MG63 (cell line): ENCODE results near the gene HOXD11. TPM values are rescaled to one million over a fixed set of nuclear protein-coding genes. Genes with fewer than 3 reads are reported as not detected.

Experiments
- DNase-seq: peaks from one replicate; pipeline ENCODE4 v3.0.0-alpha.2; 2020
- H3K27me3 ChIP-seq: fragments of 250-450 bp; sonication (Bioruptor Pico); 2 replicates; pipeline ENCODE4 v1.5.1; 2020; ENCODE audit warnings: mild to moderate bottlenecking, moderate library complexity
- H3K36me3 ChIP-seq: fragments of 250-450 bp; sonication (Bioruptor Pico); 2 replicates; pipeline ENCODE4 v1.5.1; 2020; ENCODE audit warnings: mild to moderate bottlenecking, moderate library complexity
- H3K4me3 ChIP-seq: fragments of 250-450 bp; sonication (Bioruptor Pico); 2 replicates; pipeline ENCODE4 v1.5.1; 2020; ENCODE audit warnings: mild to moderate bottlenecking, moderate library complexity
- H3K9me3 ChIP-seq: fragments of 250-450 bp; sonication (Bioruptor Pico); 2 replicates; pipeline ENCODE4 v1.5.1; 2020; ENCODE audit warnings: mild to moderate bottlenecking, moderate library complexity
- total RNA-seq: library from RNA; depleted of rRNA; stranded (reverse); fragments of >200 nt; shearing (Covaris generic); gene quantifications from 2 replicates; pipeline ENCODE4 v1.2.3, GENCODE V29; 2014; ENCODE audit warnings: low replicate concordance; rRNA removed

The HOXD11 gene
- total RNA-seq, 1 experiment from 2014 or later: 3.6 TPM

DNA sequence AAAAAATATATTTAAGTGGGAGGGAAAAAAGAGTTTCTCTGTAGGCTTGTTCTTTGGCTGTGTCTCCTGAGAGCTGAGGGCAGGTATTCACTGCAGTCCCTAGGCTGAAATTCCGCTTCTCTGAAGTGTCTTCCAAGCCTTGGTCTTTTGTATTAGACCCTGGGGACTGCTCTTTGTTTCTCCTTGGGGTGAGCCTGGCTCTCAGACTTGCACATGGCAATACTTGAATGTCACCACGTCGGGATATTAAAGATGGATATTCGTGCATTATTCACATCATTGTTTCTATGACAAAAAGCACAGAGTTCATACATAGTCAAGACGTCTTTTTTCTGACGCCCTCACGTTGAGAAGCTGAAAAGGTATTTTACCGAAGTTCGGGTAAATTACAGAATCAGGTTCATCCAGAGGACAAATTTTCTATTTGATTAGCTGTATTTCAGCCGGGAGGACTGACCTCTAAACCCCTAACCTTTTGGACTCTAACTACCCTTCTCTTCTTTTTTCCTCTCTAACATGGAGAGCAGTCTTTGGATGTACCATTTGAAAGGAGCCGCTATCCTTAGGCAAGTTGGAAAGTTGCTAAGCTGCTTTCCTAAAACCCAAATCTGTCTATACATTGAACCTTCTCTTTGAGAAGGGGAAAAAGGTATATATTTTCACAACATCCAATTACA lies 47.6 kb downstream of the HOXD11 start:
- no peak for DNase-seq
- H3K4me3 ChIP-seq: no peak overlapping the region
- no peaks in the 10 kb centered on the region for H3K36me3 ChIP-seq
- H3K9me3 ChIP-seq: no peaks in the 10 kb centered on the region; the same call in 1 of the 2 replicates
- no peaks in the 10 kb centered on the region for H3K27me3 ChIP-seq

DNA sequence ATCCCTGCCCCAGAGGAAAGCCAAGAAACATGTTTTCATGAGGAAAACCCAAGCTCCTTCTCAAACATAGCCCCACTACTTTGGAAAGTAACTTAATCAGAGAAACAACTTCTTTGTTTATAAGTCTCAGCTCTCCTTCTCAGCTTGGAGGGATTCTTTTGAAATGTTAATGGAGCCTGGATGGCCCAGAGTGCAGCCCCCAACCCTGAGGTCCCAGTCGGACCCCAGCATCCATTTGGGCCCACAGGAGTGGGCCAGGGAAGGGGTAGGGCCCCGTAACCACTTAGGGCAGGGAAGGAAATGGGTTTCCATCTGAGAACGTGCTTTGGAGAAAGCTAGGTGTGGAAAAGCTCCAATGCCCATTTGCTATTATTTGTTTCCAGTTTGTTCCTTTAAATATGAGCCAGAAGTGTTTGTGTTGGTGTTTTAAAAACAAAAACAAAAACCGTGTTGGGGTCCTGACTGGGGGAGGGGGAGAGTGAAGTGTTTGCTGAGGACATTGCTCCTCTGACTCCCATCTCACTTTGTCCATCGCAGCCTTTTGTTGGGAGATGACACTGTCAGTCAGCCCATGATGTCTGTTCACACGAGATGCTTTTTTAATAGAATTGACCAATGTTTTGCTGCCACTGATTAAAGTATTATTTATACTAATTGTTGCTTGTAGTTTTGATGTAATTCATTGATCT lies 48.4 kb downstream of the HOXD11 start:
- DNase-seq: no peak
- no peaks in the 10 kb centered on the region for H3K27me3 ChIP-seq
- H3K9me3 ChIP-seq: no peaks in the 10 kb centered on the region; the same call in 1 of the 2 replicates
- H3K36me3 ChIP-seq: no peaks in the 10 kb centered on the region
- H3K4me3 ChIP-seq: no peak overlapping the region

DNA sequence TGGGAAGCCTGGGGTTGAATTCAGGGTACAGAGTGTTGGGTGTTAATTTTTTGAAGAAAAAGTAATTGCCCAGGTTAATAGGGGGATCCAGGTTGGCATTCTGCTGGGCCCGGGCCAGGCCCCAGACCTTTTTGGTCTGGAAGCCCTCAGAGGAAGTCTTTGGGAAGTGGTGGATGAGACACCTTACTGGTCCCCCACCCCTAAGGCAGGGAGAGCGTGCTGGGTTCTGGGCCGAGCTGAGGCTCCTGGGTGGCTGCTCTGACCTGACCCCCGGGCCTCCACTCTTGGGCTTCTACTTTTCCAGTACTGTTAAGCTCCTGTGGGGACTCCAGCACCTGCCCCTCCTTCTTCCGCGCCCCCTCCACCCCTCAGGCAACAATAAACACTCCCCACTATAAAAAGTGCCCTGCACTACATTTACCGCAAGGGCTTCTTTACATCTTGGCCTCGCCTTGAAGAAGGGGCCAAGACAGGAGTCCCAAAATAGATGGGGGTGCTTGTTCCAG lies 49.3 kb downstream of the HOXD11 start:
- H3K36me3 ChIP-seq: no peaks in the 10 kb centered on the region
- H3K4me3 ChIP-seq: no peak overlapping the region
- H3K9me3 ChIP-seq: no peaks in the 10 kb centered on the region; the same call in 1 of the 2 replicates
- no peaks in the 10 kb centered on the region for H3K27me3 ChIP-seq
- DNase-seq: no peak

DNA sequence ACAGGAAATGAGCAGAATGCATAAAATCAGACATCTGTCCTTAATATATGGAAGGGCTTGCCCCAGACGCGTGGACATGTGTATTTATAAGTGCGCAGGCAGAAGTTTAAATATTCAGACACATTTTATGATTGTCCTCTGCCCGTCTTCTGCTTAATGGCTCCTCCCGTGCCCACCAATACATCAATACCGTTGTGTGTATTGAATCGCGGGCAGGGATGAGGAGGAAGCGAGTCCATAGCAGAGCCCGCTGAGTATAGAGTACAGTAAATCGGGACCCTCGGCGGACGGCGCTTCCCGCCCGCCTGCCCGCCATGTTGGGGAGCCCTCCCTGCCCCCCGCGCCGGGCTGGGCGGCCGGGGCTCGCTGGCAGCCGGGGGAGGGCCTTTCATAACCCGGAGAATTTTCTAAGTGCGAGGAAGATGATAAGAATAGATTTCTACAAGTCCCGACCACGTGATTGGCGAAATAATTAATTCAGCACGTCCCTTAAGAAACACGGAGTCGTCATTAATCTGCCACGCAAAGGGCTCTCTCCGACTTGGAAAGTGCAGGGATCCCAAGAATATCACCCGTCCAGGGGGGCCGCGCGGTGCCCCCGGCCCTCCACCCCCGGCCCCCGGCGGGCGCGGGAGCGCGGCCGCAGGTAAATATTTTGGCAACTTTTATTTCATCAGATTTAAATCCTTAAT lies 49.9 kb downstream of the HOXD11 start, which contains the start of gene HOXD3:
TSS of gene HOXD3 (plus strand) at position 501 of the 692 bp plus-strand sequence. CDS start 11,808 bp downstream, outside the sequence.
- Histone ChIP-seq H3K27me3 (no peaks in the 10 kb centered on the region), H3K4me3 (no peak within 1 kb of the TSS), H3K9me3 (no peaks in the 10 kb centered on the region; the same call in 1 of the 2 replicates), H3K36me3 (no peaks in the 10 kb centered on the region)
- DNase-seq: no peak

DNA sequence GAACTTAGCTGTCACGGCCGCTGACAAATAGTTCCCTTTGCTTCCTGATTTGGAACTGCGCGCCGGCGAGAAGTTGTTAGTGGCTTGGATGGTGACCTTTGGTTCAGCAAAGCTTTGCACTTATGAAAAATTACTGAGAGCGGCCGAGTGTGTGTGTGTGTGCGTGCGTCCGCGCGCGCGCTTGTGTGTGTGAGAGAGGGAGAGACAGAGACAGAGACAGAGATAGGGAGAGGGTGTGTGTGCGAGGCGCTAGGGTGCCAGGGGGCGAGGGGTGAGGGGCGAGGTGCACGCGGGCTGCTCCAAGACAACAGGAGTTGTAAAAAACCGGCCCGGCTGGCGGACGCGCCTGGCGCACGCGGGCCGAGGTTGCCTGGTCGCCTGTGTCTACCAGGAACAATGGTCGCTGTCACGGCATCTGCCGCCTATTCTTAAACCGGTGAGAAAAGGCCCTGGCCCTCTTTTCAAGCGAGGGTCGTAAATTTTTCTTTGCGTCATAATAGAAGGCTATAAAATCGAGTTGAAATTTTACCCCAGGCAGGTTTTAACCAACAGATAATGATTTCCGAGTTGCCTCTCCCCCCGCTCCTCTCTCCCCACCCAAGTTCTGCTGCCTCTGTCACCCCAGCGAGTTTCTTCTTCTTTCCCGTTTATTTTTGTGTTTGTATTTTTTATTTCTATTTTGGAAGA lies 50.6 kb downstream of the HOXD11 start:
- no peaks in the 10 kb centered on the region for H3K36me3 ChIP-seq
- H3K4me3 ChIP-seq: no peak overlapping the region
- DNase-seq: no peak
- H3K9me3 ChIP-seq: no peaks in the 10 kb centered on the region; the same call in 1 of the 2 replicates
- no peaks in the 10 kb centered on the region for H3K27me3 ChIP-seq

DNA sequence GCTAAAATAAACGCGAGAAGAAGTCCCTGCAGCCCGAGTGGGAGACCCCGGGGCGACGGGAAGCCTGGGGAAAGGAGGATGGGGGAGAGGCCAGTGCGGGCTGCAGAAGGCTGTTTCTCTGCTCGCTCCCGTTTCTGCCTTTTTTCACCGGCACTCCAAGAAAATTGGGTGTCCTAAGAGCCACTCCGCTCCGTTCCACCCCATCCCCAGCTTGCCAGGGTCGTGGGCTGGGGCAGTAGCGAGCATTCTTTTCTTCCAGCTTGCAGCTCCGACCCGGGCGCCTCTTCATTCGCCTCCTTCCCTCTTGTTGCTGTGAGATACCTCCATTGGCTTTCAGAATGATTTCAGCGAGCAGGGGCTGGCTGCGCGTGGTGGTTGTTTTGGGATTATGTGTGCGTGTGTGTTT lies 51.1 kb downstream of the HOXD11 start:
- Histone ChIP-seq H3K4me3 (no peak overlapping the region), H3K36me3 (no peaks in the 10 kb centered on the region), H3K9me3 (no peaks in the 10 kb centered on the region; the same call in 1 of the 2 replicates), H3K27me3 (no peaks in the 10 kb centered on the region)
- no peak for DNase-seq

DNA sequence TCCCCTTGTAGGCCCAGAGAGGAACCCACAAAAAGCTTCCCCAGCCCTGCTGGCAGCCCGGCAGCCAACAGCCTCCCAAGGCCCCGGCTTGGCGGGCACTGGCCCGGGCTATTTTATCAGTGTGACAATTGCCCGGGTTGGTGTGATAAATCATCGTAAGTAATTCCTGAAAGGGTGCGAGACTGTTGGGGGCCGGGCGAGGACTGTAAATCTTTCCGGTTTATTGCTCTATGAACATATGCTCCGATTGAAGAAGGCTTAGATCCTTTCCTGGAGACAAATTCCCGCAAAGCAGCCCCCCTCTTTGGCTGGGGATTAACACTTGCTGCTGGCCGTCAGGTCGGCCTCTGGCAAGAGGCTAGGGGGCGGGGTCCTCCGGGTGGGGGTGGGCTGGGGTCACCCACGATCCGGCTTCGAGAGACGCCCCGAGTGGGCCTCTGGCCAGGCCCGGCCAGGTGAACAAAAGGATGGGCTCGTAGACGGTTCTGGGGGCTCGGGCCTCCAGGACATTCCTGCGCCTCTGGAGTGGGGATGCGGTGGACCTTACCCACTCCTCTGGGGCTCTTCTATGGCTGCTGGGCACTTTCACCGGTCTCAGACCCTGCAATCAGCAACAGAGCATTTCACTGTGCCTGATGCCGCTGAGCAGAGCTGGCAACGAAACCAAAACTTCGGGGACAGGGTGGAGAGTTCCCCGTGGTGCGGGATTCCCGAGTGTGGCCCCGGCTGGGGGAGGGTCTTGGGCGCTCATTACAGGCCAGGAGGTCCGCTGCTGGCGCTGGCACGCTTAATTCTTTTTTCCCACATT lies 52.0 kb downstream of the HOXD11 start:
- H3K36me3 ChIP-seq: no peaks in the 10 kb centered on the region
- H3K4me3 ChIP-seq: no peak overlapping the region
- H3K9me3 ChIP-seq: no peaks in the 10 kb centered on the region; the same call in 1 of the 2 replicates
- H3K27me3 ChIP-seq: no peaks in the 10 kb centered on the region
- no peak for DNase-seq

Other genes with a start within 250 kb of the HOXD11 start
- 38.4 and 71.7 TPM in 2 replicates for gene LNPK, start 105.0 kb upstream of the HOXD11 start, total RNA-seq
- gene EVX2, start 23.3 kb upstream of the HOXD11 start, total RNA-seq: not detected in 2 replicates
- 3.4 and 5.4 TPM in 2 replicates for gene HOXD13, start 14.6 kb upstream of the HOXD11 start, total RNA-seq
- not detected in 2 replicates for gene HOXD12, start 7.5 kb upstream of the HOXD11 start, total RNA-seq
- 3.8 and 4.8 TPM in 2 replicates for gene HOXD10, start 9.5 kb downstream of the HOXD11 start, total RNA-seq
- gene HOXD9, start 15.4 kb downstream of the HOXD11 start, total RNA-seq: 0.16 and 2.3 TPM in 2 replicates
- gene HOXD8, start 22.4 kb downstream of the HOXD11 start, total RNA-seq: 13.4 and 15.5 TPM in 2 replicates
- 0.26 TPM in 1 of 2 replicates, not detected in the other for gene HOXD4, start 44.3 kb downstream of the HOXD11 start, total RNA-seq
- gene HOXD3, start 50.0 kb downstream of the HOXD11 start, total RNA-seq: 0.32 and 1.5 TPM in 2 replicates
- gene HOXD1, start 81.4 kb downstream of the HOXD11 start, total RNA-seq: 0.20 TPM in 1 of 2 replicates, not detected in the other
- 34.8 and 40.6 TPM in 2 replicates for gene MTX2, start 162.2 kb downstream of the HOXD11 start, total RNA-seq